GF-D8 (cell line): ENCODE measurements around the gene DOCK10.

Experiments used
- DNase-seq: peaks from one replicate; lab custom pipeline; 2025; lab: John Stamatoyannopoulos, UW

Gene DOCK10

GRCh38 chr2:224833986-224834385, 208.3 kb downstream of the DOCK10 start:
- DNase-seq, result no peak

GRCh38 chr2:224832207-224832606, 210.1 kb downstream of the DOCK10 start:
- no peak for DNase-seq

GRCh38 chr2:224831530-224831929, 210.7 kb downstream of the DOCK10 start:
- no peak for DNase-seq

- DNase-seq, result no peak
Observed at GRCh38 chr2:224820283-224820991, 221.8 kb downstream of the DOCK10 start.

GRCh38 chr2:224819075-224819474, 223.2 kb downstream of the DOCK10 start:
- DNase-seq, result no peak

- DNase-seq, result no peak
Observed at GRCh38 chr2:224817676-224818075, 224.6 kb downstream of the DOCK10 start.

- DNase-seq, result no peak
Observed at GRCh38 chr2:224816816-224817215, 225.5 kb downstream of the DOCK10 start.

GRCh38 chr2:224813578-224813977, 228.7 kb downstream of the DOCK10 start:
- no peak for DNase-seq

GRCh38 chr2:224807153-224807964, 234.9 kb downstream of the DOCK10 start:
- no peak for DNase-seq

- no peak for DNase-seq
Observed at GRCh38 chr2:224803930-224804329, 238.3 kb downstream of the DOCK10 start.

- no peak for DNase-seq
Observed at GRCh38 chr2:224802407-224802806, 239.9 kb downstream of the DOCK10 start.

- DNase-seq, result no peak
Observed at GRCh38 chr2:224801360-224801759, 240.9 kb downstream of the DOCK10 start.

- DNase-seq, result no peak
Observed at GRCh38 chr2:224799691-224800090, 242.6 kb downstream of the DOCK10 start.

GRCh38 chr2:224798180-224798579, 244.1 kb downstream of the DOCK10 start:
- no peak for DNase-seq

- no peak for DNase-seq
Observed at GRCh38 chr2:224796695-224797305, 245.5 kb downstream of the DOCK10 start.

GRCh38 chr2:224793946-224794345, 248.3 kb downstream of the DOCK10 start:
- DNase-seq, result no peak

- no peak for DNase-seq
Observed at GRCh38 chr2:224786848-224787247, 255.4 kb downstream of the DOCK10 start.

- DNase-seq, result no peak
Observed at GRCh38 chr2:224781400-224781799, 260.9 kb downstream of the DOCK10 start.

GRCh38 chr2:224780823-224781222, 261.4 kb downstream of the DOCK10 start:
- no peak for DNase-seq

- DNase-seq, result no peak
Observed at GRCh38 chr2:224780106-224780505, 262.2 kb downstream of the DOCK10 start.

GRCh38 chr2:224778474-224778877, 263.8 kb downstream of the DOCK10 start:
- DNase-seq, result no peak

GRCh38 chr2:224777559-224777930, 264.7 kb downstream of the DOCK10 start:
- no peak for DNase-seq
